Transverse colon (tissue), 4 donors: ENCODE results near the gene CADPS. TPM values are rescaled to one million over a fixed set of nuclear protein-coding genes. Genes with fewer than 3 reads are reported as not detected.

ENCODE experiments used
- DNase-seq: peaks from one replicate; pipeline ENCODE4 v3.0.0-alpha.2; 2019
- H3K27ac ChIP-seq, 4 donors: fragments of 200-600 bp; sonication (generic); 2 replicates each; pipeline ENCODE4 v1.5.1; 2016 to 2018; ENCODE audit warnings: inconsistent platforms in 4 of 4
- H3K27me3 ChIP-seq: fragments of 200-600 bp; sonication (generic); 2 replicates; pipeline ENCODE4 v1.5.1; 2017; ENCODE audit warnings: inconsistent platforms
- H3K36me3 ChIP-seq, 4 donors: fragments of 200-600 bp; sonication (generic); 2 replicates each; pipeline ENCODE4 v1.5.1; 2017 to 2019; ENCODE audit warnings: inconsistent platforms in 4 of 4
- H3K4me1 ChIP-seq, 4 donors: fragments of 200-600 bp; sonication (generic); 2 replicates each; pipeline ENCODE4 v1.5.1; 2017 to 2020; ENCODE audit warnings: inconsistent platforms in 4 of 4
- H3K4me3 ChIP-seq, 4 donors: fragments of 200-600 bp; sonication (generic); 1 replicate in 1 of 4; 2 replicates in 3 of 4; pipeline versions ENCODE4 v1.5.1 to v1.6.1; 2017 to 2019; ENCODE audit warnings: inconsistent platforms in 4 of 4
- H3K9me3 ChIP-seq, 2 donors: fragments of 200-600 bp; sonication (generic); 2 replicates each; pipeline ENCODE4 v1.5.1; 2017 to 2019; ENCODE audit warnings: inconsistent platforms in 2 of 2
- CTCF ChIP-seq, 5 experiments: fragments of 200-600 bp in 3 of 5; fragments of 450-650 bp in 2 of 5; sonication (generic) in 3 of 5; IDR thresholded peaks; 1 replicate in 2 of 5; 2 replicates in 3 of 5; pipeline ENCODE4 v1.5.1; 2016 to 2017; ENCODE audit warnings: antibody characterized with exemption in 5 of 5, inconsistent platforms in 3 of 5, mild to moderate bottlenecking in 2 of 5, moderate library complexity in 1 of 5
- EP300 ChIP-seq: sonication (generic); formaldehyde crosslinking; IDR thresholded peaks from one replicate; pipeline ENCODE4 v1.6.1; 2017; ENCODE audit warnings: antibody characterized with exemption, low read depth
- POLR2A ChIP-seq: fragments of 450-650 bp; IDR thresholded peaks from one replicate; pipeline ENCODE4 v1.6.1; 2016; ENCODE audit warnings: antibody characterized with exemption, mild to moderate bottlenecking, moderate library complexity
- POLR2AphosphoS5 ChIP-seq, 3 donors: sonication (generic); formaldehyde crosslinking; IDR thresholded peaks; one replicate each; pipeline ENCODE4 v1.6.1; 2016; ENCODE audit warnings: antibody characterized with exemption in 3 of 3
- WGBS, 2 donors: methylation state at CpG; one replicate each; pipeline ENCODE4 v1.1.5; 2018; ENCODE audit warnings: low coverage in 1 of 2; 5-methylcytosine and 5-hydroxymethylcytosine counted together
- in situ Hi-C, 4 donors: fragments of 200-750 bp; cut with MboI; loops; one replicate each; pipeline versions ENCODE4 v1.15.0 to v1.15.1; 2017; ENCODE audit warnings: low sequenced_read_pairs in 3 of 4, low pct_ligation_motif_present in 1 of 4, low pct_unique_long_range_greater_than_20kb in 1 of 4
- intact Hi-C: fragments of 100-400 bp; cut with DNase I; formaldehyde crosslinking; loops from one replicate; pipeline ENCODE4 v1.15.1; 2023; ENCODE audit warnings: low total_unique reads
- total RNA-seq, 4 donors: library from RNA; depleted of rRNA; stranded (reverse); fragments of >200 nt; gene quantifications; one replicate each; pipeline ENCODE4 v1.1.0, GENCODE V29; 2016

CADPS gene
- total RNA-seq, 4 donors from 2014 or later, result 1.9 to 22.7 (median 8.9) TPM

GRCh38 chr3:62723166-62723913, 151.9 kb downstream of the CADPS start:
- H3K36me3 ChIP-seq, result no peaks in the 10 kb centered on the region
- no peaks in the 10 kb centered on the region for H3K27me3 ChIP-seq
- no peak overlapping the region for H3K27ac ChIP-seq
- WGBS, 2 donors, result 63 to 66% methylated on average over 5 to 13 of the region's 13 CpGs
- in situ Hi-C loops (no loop called here), intact Hi-C loops (no loop called here)
- no peaks in the 10 kb centered on the region for H3K4me1 ChIP-seq
- no peak for DNase-seq
- H3K9me3 ChIP-seq, result no peaks in the 10 kb centered on the region
- no peak overlapping the region for H3K4me3 ChIP-seq
- TF ChIP-seq CTCF (IDR thresholded peaks at IDR 0.05) (no peak), POLR2A (no peak), EP300 (no peak), POLR2AphosphoS5 (IDR thresholded peaks at IDR 0.05) (no peak)

DNA sequence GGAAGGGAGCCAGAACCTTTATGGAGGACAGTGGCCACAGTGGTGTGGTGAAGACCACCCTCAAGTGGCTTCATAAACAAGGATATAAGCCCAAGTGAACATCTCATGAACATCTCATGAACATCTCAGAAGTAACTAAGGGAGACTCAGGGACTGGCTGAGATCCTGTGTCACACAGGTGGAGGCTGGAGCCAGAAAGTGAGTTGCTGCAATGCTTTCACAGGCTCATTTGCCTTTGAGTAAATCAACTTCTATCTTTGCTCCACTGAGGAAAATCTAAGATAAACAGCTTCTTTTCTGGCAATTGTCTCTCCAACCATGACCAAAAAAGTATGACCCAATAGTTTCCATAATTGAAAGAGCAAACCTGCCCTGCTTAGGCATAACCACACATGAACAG, 152.9 kb downstream of the CADPS start:
- Histone ChIP-seq H3K27me3 (no peaks in the 10 kb centered on the region), H3K27ac (no peak overlapping the region), H3K9me3 (no peaks in the 10 kb centered on the region), H3K4me1 (no peaks in the 10 kb centered on the region), H3K36me3 (no peaks in the 10 kb centered on the region), H3K4me3 (no peak overlapping the region)
- no peak for TF ChIP-seq CTCF (IDR thresholded peaks at IDR 0.05)
- TF ChIP-seq EP300, result no peak
- TF ChIP-seq POLR2AphosphoS5 (IDR thresholded peaks at IDR 0.05), result no peak
- TF ChIP-seq POLR2A, result no peak
- no peak for DNase-seq
- in situ Hi-C loops, result no loop called here
- intact Hi-C loops, result no loop called here

- in situ Hi-C loops (no loop called here), intact Hi-C loops (no loop called here)
- no peak for DNase-seq
- no peaks in the 10 kb centered on the region for H3K9me3 ChIP-seq
- no peak overlapping the region for H3K4me3 ChIP-seq
- H3K4me1 ChIP-seq, result no peaks in the 10 kb centered on the region
- TF ChIP-seq POLR2AphosphoS5 (IDR thresholded peaks at IDR 0.05) (no peak), POLR2A (no peak), EP300 (no peak), CTCF (IDR thresholded peaks at IDR 0.05) (no peak)
- no peaks in the 10 kb centered on the region for H3K36me3 ChIP-seq
- 63 to 70% methylated on average over 5 to 6 of the region's 6 CpGs for WGBS, 2 donors
- no peaks in the 10 kb centered on the region for H3K27me3 ChIP-seq
- H3K27ac ChIP-seq, result no peak overlapping the region
Observed at GRCh38 chr3:62718515-62719320, 156.5 kb downstream of the CADPS start.

DNA sequence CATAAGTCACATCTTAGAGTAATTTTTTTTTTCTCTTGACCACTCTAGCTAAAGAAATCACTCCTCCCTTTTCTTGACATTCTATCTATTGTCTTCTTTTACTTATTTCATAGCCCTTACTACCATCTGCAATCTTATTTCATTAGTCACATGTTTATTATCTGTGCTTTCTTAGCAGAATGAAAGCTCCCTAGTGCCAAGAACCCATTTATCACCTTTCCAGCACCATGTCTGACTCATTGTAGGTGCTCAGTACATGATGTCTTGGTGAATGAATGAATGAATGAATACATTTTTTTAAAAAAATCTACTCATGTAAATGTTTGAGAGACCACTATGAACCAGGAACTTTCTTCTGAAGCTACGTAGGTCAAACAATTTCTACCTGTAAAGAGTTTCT, 157.2 kb downstream of the CADPS start:
- no peaks in the 10 kb centered on the region for H3K27me3 ChIP-seq
- no peak for DNase-seq
- intact Hi-C loops (no loop called here), in situ Hi-C loops (no loop called here)
- no peaks in the 10 kb centered on the region for H3K4me1 ChIP-seq
- no peak overlapping the region for H3K4me3 ChIP-seq
- no peak for TF ChIP-seq CTCF (IDR thresholded peaks at IDR 0.05)
- no peak for TF ChIP-seq POLR2A
- no peak for TF ChIP-seq POLR2AphosphoS5 (IDR thresholded peaks at IDR 0.05)
- TF ChIP-seq EP300, result no peak
- no peaks in the 10 kb centered on the region for H3K9me3 ChIP-seq
- WGBS, 2 donors, result 39 to 60% methylated on average over 1 of the region's 1 CpG
- H3K27ac ChIP-seq, result no peak overlapping the region
- no peaks in the 10 kb centered on the region for H3K36me3 ChIP-seq
